HEK293 (cell line): ENCODE measurements around the gene PIGZ.
A peak's percentile ranks its signal among the peaks of the same experiment; 100 is the strongest.
"Not testable (repeated sequence)": the region's sequence is repeated elsewhere in the genome, so short reads cannot be mapped to it uniquely, and the experiment has no call there.

Source experiments
- CTCF ChIA-PET: fragments of 350-600 bp; formaldehyde crosslinking; extraction: SDS; loops from one replicate; lab custom pipeline; 2021; ENCODE audit warnings: antibody characterized with exemption; lab: Yijun Ruan, JAX
- POLR2A ChIA-PET: fragments of 300-600 bp; formaldehyde crosslinking; extraction: SDS; loops from one replicate; lab custom pipeline; 2020; ENCODE audit warnings: antibody characterized with exemption, inconsistent platforms; lab: Yijun Ruan, JAX
- H3K27ac ChIP-seq: fragments of 200-500 bp; sonication (Bioruptor generic); 2 replicates; pipeline ENCODE4 v1.5.1; 2014; ENCODE audit warnings: low read depth, low read length, control low read depth, inconsistent platforms; ENCODE audit errors: extremely low read depth
- H3K36me3 ChIP-seq, 2 experiments: fragments of 200-500 bp in 1 of 2; sonication (Bioruptor generic) in 1 of 2; 1 replicate in 1 of 2; 2 replicates in 1 of 2; pipeline ENCODE4 v1.5.1; 2014 to 2017; ENCODE audit warnings: inconsistent platforms in 2 of 2, low read length in 2 of 2; ENCODE audit not compliant: control insufficient read depth in 2 of 2, insufficient read depth in 1 of 2
- H3K4me1 ChIP-seq: fragments of 200-500 bp; sonication (Bioruptor generic); 2 replicates; pipeline ENCODE4 v1.5.1; 2014; ENCODE audit warnings: mild to moderate bottlenecking, low read length, inconsistent platforms; ENCODE audit not compliant: control insufficient read depth, insufficient read depth
- H3K4me3 ChIP-seq: 2 replicates; pipeline ENCODE4 v1.5.1; 2011; ENCODE audit warnings: low read depth, mild to moderate bottlenecking, control low read depth, low read length, moderate library complexity
- H3K9me3 ChIP-seq: fragments of 200-500 bp; sonication (Bioruptor generic); 2 replicates; pipeline ENCODE4 v1.5.1; 2014; ENCODE audit warnings: low read depth, low read length, inconsistent platforms; ENCODE audit not compliant: control insufficient read depth, insufficient read depth
- EGR2 ChIP-seq: fragments of 450-650 bp; formaldehyde crosslinking; IDR thresholded peaks from 2 replicates; pipeline ENCODE4 v1.5.1; 2016; ENCODE audit warnings: low read depth, missing biosample characterization, missing genetic modification characterization
- HOXC10 ChIP-seq: sonication (generic); formaldehyde crosslinking; IDR thresholded peaks from 2 replicates; pipeline ENCODE4 v1.8.1; 2023; ENCODE audit warnings: mild to moderate bottlenecking, missing genetic modification reagents
- PBX3 ChIP-seq: sonication (generic); formaldehyde crosslinking; IDR thresholded peaks from 2 replicates; pipeline ENCODE4 v1.8.1; 2022; ENCODE audit warnings: mild to moderate bottlenecking, moderate library complexity, missing genetic modification reagents
- ZBTB49 ChIP-seq: fragments of 450-650 bp; formaldehyde crosslinking; IDR thresholded peaks from 2 replicates; pipeline ENCODE4 v1.5.1; 2016; ENCODE audit warnings: missing biosample characterization, missing genetic modification characterization, low read depth
- ZFHX2 ChIP-seq: fragments of 450-650 bp; formaldehyde crosslinking; conservative IDR thresholded peaks from 2 replicates; pipeline ENCODE4 v1.5.1; 2016; ENCODE audit warnings: missing biosample characterization, missing genetic modification characterization
- ZNF10 ChIP-seq: fragments of 450-650 bp; formaldehyde crosslinking; IDR thresholded peaks from 2 replicates; pipeline ENCODE4 v1.5.1; 2017; ENCODE audit warnings: missing biosample characterization, missing genetic modification characterization
- ZNF335 ChIP-seq: fragments of 450-650 bp; formaldehyde crosslinking; conservative IDR thresholded peaks from 2 replicates; pipeline ENCODE4 v1.5.1; 2016; ENCODE audit warnings: missing biosample characterization, missing genetic modification characterization
- ZNF449 ChIP-seq: fragments of 450-650 bp; formaldehyde crosslinking; IDR thresholded peaks from 2 replicates; pipeline ENCODE4 v1.5.1; 2017; ENCODE audit warnings: missing biosample characterization, mild to moderate bottlenecking, missing genetic modification characterization, moderate library complexity
- ZNF596 ChIP-seq: fragments of 450-650 bp; IDR thresholded peaks from 2 replicates; pipeline ENCODE4 v1.5.0; 2018; ENCODE audit warnings: missing biosample characterization, mild to moderate bottlenecking, missing genetic modification characterization, moderate library complexity
- ZNF692 ChIP-seq: fragments of 450-650 bp; formaldehyde crosslinking; IDR thresholded peaks from 2 replicates; pipeline ENCODE4 v1.5.1; 2016; ENCODE audit warnings: missing biosample characterization, missing genetic modification characterization

Gene PIGZ

GRCh38 chr3:196947136-196947859 is 21.3 kb downstream of the PIGZ start:
- no peaks in the 10 kb centered on the region for H3K9me3 ChIP-seq
- POLR2A ChIA-PET = no interaction called here
- TF ChIP-seq EGR2 (tag by site-specific recombination) (peak; percentile 65; the same call in 1 of the 2 replicates), ZFHX2 (tag by site-specific recombination) (peak; percentile 79), ZNF10 (tag by site-specific recombination) (no peak), PBX3 (CRISPR knock-in tag) (no peak)
- H3K4me3 ChIP-seq = no peak overlapping the region
- CTCF ChIA-PET = no interaction called here
- H3K27ac ChIP-seq = no peak overlapping the region
- H3K36me3 ChIP-seq = peaks cover 0 to 4% of the 10 kb centered on the region in 2 experiments; a peak in 1 of 3 replicates
- H3K4me1 ChIP-seq = no peaks in the 10 kb centered on the region

- peaks cover 0 to 17% of the 10 kb centered on the region in 2 experiments; a peak in 2 of 3 replicates for H3K36me3 ChIP-seq
- POLR2A ChIA-PET, H3K4me3 ChIP-seq, H3K9me3 ChIP-seq, H3K4me1 ChIP-seq, CTCF ChIA-PET, H3K27ac ChIP-seq: not testable (repeated sequence)
Measured at GRCh38 chr3:196944037-196944790, 24.4 kb downstream of the PIGZ start.

GRCh38 chr3:196942915-196943277 is 25.7 kb downstream of the PIGZ start:
- Histone ChIP-seq H3K36me3 (peaks cover 0 to 30% of the 10 kb centered on the region in 2 experiments; a peak in 2 of 3 replicates), H3K4me3 (peak overlapping the region; percentile 91), H3K9me3 (no peaks in the 10 kb centered on the region), H3K4me1 (no peaks in the 10 kb centered on the region), H3K27ac (peak overlapping the region; percentile 49; the same call in 1 of the 2 replicates)
- CTCF ChIA-PET = interaction anchor here (1.6 kb wide), 1 partner anchor 9 kb away, joined by 5 read pairs; no protein-coding TSS in a partner anchor
- TF ChIP-seq ZNF449 (tag by site-specific recombination) (no peak), ZNF596 (peak; percentile 16; the same call in 1 of the 2 replicates), ZNF335 (tag by site-specific recombination) (peak; percentile 6; the same call in 1 of the 2 replicates), ZBTB49 (tag by site-specific recombination) (no peak), ZNF692 (tag by site-specific recombination) (no peak), HOXC10 (CRISPR knock-in tag) (0 out of 2 replicates have a peak, but pooled peaks have one; percentile 11)
- POLR2A ChIA-PET = interaction anchor here (0.7 to 2.6 kb wide), 2 partner anchors 18 to 75 kb away, joined by 3 to 24 read pairs; partner anchors contain the start of gene SENP5
